HepG2 (cell line): ENCODE results near the gene KIF23. TPM values are rescaled to one million over a fixed set of nuclear protein-coding genes. Genes with fewer than 3 reads are reported as not detected.
A peak's percentile ranks its signal among the peaks of the same experiment; 100 is the strongest.

Experiments
- ARID3A ChIP-seq: IDR thresholded peaks from 2 replicates; pipeline ENCODE4 v1.6.1; 2012; ENCODE audit warnings: low read depth, low read length, improper control_type of control experiment
- KDM5A ChIP-seq: fragments of 200-600 bp; sonication (generic); IDR thresholded peaks from 2 replicates; pipeline ENCODE4 v1.7.0; 2018; ENCODE audit warnings: antibody characterized with exemption, mild to moderate bottlenecking, low read length, borderline replicate concordance
- MED13 ChIP-seq: sonication (generic); formaldehyde crosslinking; IDR thresholded peaks from 2 replicates; pipeline ENCODE4 v1.5.0; 2020; ENCODE audit warnings: missing genetic modification reagents
- NAIF1 ChIP-seq: sonication (generic); formaldehyde crosslinking; IDR thresholded peaks from 2 replicates; pipeline ENCODE4 v1.5.0; 2020; ENCODE audit warnings: mild to moderate bottlenecking, missing genetic modification reagents, borderline replicate concordance
- NFATC3 ChIP-seq: sonication (generic); formaldehyde crosslinking; IDR thresholded peaks from 2 replicates; pipeline ENCODE4 v1.5.1; 2020; ENCODE audit warnings: mild to moderate bottlenecking, missing genetic modification reagents
- NKX3-1 ChIP-seq: sonication (generic); formaldehyde crosslinking; IDR thresholded peaks from 2 replicates; pipeline ENCODE4 v1.5.0; 2020; ENCODE audit warnings: missing genetic modification reagents
- PRDM10 ChIP-seq: sonication (generic); formaldehyde crosslinking; IDR thresholded peaks from 2 replicates; pipeline ENCODE4 v1.4.0; 2020; ENCODE audit warnings: low read depth, missing genetic modification reagents
- THAP9 ChIP-seq: sonication (generic); formaldehyde crosslinking; IDR thresholded peaks from 2 replicates; pipeline ENCODE4; 2020; ENCODE audit warnings: missing genetic modification reagents, mild to moderate bottlenecking, borderline replicate concordance
- ZFP82 ChIP-seq: sonication (generic); formaldehyde crosslinking; IDR thresholded peaks from 2 replicates; pipeline ENCODE4 v1.5.1; 2020; ENCODE audit warnings: mild to moderate bottlenecking, missing genetic modification reagents, borderline replicate concordance
- ZKSCAN1 ChIP-seq: fragments of 150-350 bp; IDR thresholded peaks from 2 replicates; pipeline ENCODE4 v1.6.1; 2014; ENCODE audit warnings: low read length
- ZNF362 ChIP-seq: sonication (generic); formaldehyde crosslinking; IDR thresholded peaks from 2 replicates; pipeline ENCODE4 v1.4.0; 2020; ENCODE audit warnings: missing genetic modification reagents, mild to moderate bottlenecking, borderline replicate concordance
- ZNF879 ChIP-seq: sonication (generic); formaldehyde crosslinking; IDR thresholded peaks from 2 replicates; pipeline ENCODE4 v1.8.1; 2023; ENCODE audit warnings: missing genetic modification reagents
- polyA plus RNA-seq, 8 experiments: library from polyadenylated mRNA; depleted of rRNA in 3 of 8; stranded (reverse) in 7 of 8; unstranded in 1 of 8; fragments of >200 nt; fragmentation: Illumina TruSeq in 4 of 8; extraction: Trizol in 4 of 8; gene quantifications; 2 replicates each; pipeline versions ENCODE4 v1.2.1 to v1.2.3, GENCODE V29; 2011 to 2016; ENCODE audit warnings: low read depth in 4 of 8, missing spikeins in 1 of 8, mixed read lengths in 1 of 8; ENCODE audit not compliant: insufficient read depth in 1 of 8
- total RNA-seq, 5 experiments: library from RNA; depleted of rRNA; stranded (reverse); fragments of >200 nt; fragmentation: Illumina TruSeq; extraction: Trizol; gene quantifications; 2 replicates each; pipeline ENCODE4 v1.2.3, GENCODE V29; 2016; ENCODE audit warnings: low read depth in 1 of 5
- TF ChIP-seq, protein P1 (sequence below): sonication (generic); formaldehyde crosslinking; IDR thresholded peaks from 2 replicates; pipeline ENCODE4 v1.4.0; 2020; ENCODE audit warnings: missing genetic modification reagents, borderline replicate concordance
- TF ChIP-seq, protein P2 (sequence below): sonication (generic); formaldehyde crosslinking; IDR thresholded peaks from 2 replicates; pipeline ENCODE4 v1.4.0; 2020; ENCODE audit warnings: low read depth, mild to moderate bottlenecking, missing genetic modification reagents

Gene KIF23
- total and polyA plus RNA-seq, 2 of the 13 experiments (the other 11 are each of a cell fraction or from before 2014, with no cell fraction given) = 11.3 to 38.1 TPM

DNA sequence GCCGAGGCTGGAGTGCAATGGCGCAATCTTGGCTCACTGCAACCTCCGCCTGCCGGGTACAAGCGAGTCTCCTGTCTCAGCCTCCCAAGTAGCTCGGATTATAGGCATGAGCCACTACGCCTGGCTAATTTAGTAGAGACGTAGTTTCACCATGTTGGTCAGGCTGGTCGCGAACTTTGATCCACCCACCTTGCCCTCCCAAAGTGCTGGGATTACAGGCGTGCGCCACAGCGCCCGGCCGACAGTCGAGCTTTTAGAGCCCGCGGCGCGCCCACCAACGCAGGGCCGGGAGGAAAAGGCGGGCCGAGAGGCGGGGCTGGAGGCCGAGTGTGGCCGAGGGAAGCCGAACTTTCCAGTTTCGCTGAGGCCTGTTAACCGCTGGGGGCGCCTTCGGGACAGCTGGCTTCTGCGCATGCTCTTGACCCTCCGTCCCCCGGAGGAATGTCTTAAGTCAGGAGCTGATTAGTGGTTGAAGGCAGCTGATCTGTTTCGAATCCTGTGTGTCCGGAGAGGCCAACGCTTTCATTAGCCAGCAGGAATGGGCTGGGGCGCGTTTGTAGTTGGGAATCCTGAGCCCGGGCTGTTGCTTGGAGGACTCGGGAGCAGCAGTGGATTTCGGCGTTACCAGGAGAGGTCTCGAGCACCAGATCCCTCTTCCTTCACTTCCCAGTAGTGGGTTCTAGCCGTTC is 48.5 kb downstream of the KIF23 start (continued):
- TF ChIP-seq ZNF362 (CRISPR knock-in tag) (no peak), NAIF1 (CRISPR knock-in tag) (peak; percentile 27; the same call in 1 of the 2 replicates), KDM5A (no peak), MED13 (0 out of 2 replicates have a peak, but pooled peaks have one; percentile 46), ZFP82 (CRISPR knock-in tag) (peak; percentile 48; the same call in 1 of the 2 replicates), ZNF879 (CRISPR knock-in tag) (peak; percentile 60; the same call in 1 of the 2 replicates), NFATC3 (CRISPR knock-in tag) (no peak), ARID3A (no peak), ZKSCAN1 (no peak), NKX3-1 (no peak), THAP9 (CRISPR knock-in tag) (no peak; the same call in 1 of the 2 replicates), PRDM10 (CRISPR knock-in tag) (no peak; the same call in 1 of the 2 replicates)
- TF ChIP-seq, protein P1, sequence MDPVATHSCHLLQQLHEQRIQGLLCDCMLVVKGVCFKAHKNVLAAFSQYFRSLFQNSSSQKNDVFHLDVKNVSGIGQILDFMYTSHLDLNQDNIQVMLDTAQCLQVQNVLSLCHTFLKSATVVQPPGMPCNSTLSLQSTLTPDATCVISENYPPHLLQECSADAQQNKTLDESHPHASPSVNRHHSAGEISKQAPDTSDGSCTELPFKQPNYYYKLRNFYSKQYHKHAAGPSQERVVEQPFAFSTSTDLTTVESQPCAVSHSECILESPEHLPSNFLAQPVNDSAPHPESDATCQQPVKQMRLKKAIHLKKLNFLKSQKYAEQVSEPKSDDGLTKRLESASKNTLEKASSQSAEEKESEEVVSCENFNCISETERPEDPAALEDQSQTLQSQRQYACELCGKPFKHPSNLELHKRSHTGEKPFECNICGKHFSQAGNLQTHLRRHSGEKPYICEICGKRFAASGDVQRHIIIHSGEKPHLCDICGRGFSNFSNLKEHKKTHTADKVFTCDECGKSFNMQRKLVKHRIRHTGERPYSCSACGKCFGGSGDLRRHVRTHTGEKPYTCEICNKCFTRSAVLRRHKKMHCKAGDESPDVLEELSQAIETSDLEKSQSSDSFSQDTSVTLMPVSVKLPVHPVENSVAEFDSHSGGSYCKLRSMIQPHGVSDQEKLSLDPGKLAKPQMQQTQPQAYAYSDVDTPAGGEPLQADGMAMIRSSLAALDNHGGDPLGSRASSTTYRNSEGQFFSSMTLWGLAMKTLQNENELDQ (CRISPR knock-in tag) = no peak
- TF ChIP-seq, protein P2, sequence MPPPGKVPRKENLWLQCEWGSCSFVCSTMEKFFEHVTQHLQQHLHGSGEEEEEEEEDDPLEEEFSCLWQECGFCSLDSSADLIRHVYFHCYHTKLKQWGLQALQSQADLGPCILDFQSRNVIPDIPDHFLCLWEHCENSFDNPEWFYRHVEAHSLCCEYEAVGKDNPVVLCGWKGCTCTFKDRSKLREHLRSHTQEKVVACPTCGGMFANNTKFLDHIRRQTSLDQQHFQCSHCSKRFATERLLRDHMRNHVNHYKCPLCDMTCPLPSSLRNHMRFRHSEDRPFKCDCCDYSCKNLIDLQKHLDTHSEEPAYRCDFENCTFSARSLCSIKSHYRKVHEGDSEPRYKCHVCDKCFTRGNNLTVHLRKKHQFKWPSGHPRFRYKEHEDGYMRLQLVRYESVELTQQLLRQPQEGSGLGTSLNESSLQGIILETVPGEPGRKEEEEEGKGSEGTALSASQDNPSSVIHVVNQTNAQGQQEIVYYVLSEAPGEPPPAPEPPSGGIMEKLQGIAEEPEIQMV (CRISPR knock-in tag) = no peak
